K562 (cell line): ENCODE data around the gene HMGN2.

Experiments
- CTCF ChIP-seq, 3 experiments: IDR thresholded peaks in 2 of 3; conservative IDR thresholded peaks in 1 of 3; 2 replicates each; pipeline ENCODE4 v1.5.1; 2011 to 2012; ENCODE audit warnings: low read length in 3 of 3, mild to moderate bottlenecking in 3 of 3, control low read depth in 2 of 3, improper control_type of control experiment in 1 of 3, inconsistent platforms in 1 of 3, low read depth in 1 of 3, mixed read lengths in 1 of 3, moderate library complexity in 1 of 3; ENCODE audit not compliant: insufficient read depth in 2 of 3
- MXI1 ChIP-seq: IDR thresholded peaks from 2 replicates; pipeline ENCODE4 v1.6.1; 2011; ENCODE audit warnings: low read depth, mild to moderate bottlenecking, improper control_type of control experiment, low read length
- ZMIZ1 ChIP-seq, 2 experiments: fragments of 150-350 bp in 1 of 2; IDR thresholded peaks; 2 replicates each; pipeline ENCODE4 v1.6.1; 2012 to 2016; ENCODE audit warnings: low read depth in 2 of 2, low read length in 2 of 2, mild to moderate bottlenecking in 1 of 2, moderate library complexity in 1 of 2

DNA sequence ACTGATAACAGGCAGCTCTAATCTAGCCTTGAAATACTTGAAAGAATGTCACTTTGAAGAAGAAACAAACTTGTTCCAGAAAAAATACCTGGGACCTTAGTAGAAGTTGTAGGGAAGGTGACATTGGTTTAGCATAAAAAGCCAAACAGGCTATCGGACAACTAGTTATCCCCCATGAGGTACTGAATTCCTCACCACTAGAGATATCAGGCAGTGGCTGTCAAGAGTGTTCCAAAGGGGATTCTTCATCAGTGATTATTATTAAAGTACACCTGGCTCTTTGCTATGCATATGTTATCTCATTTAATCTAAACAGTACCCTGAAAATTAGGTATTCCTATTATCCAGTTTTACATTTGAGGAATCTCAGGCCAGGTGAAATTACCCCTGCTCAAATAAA lies 13.1 kb upstream of the HMGN2 start:
- TF ChIP-seq ZMIZ1 (IDR thresholded peaks at IDR 0.05; ENCODE audit: low read depth in 2 of 2, low read length in 2 of 2) = no peak
- TF ChIP-seq CTCF (IDR thresholded peaks at IDR 0.05 in 2 of 3, conservative IDR thresholded peaks at IDR 0.05 in 1 of 3; ENCODE audit: insufficient read depth in 2 of 3, low read depth in 1 of 3, low read length in 3 of 3) = no peak
- TF ChIP-seq MXI1 = no peak
